Measurements from ENCODE around the gene ZNF813.
"Not testable (repeated sequence)": the region's sequence is repeated elsewhere in the genome, so short reads cannot be mapped to it uniquely, and the experiment has no call there.

Gene ZNF813

GRCh38 chr19:53511933-53512374 lies 44.4 kb downstream of the ZNF813 start:
- peak; percentile 48 for DNase-seq (ENCODE audit: low spot score)
- in situ Hi-C loops (cut with MboI; ENCODE audit: low sequenced_read_pairs, unreplicated experiment) = no loop called here
- TF ChIP-seq CTCF (IDR thresholded peaks at IDR 0.05; ENCODE audit: borderline replicate concordance, control extremely low read depth, extremely low read depth, insufficient read depth, missing control alignments) = no peak

- in situ Hi-C loops (cut with MboI; ENCODE audit: low sequenced_read_pairs, unreplicated experiment); DNase-seq (ENCODE audit: low spot score): not testable (repeated sequence)
Measured at GRCh38 chr19:53515047-53515446, 47.5 kb downstream of the ZNF813 start.

DNA sequence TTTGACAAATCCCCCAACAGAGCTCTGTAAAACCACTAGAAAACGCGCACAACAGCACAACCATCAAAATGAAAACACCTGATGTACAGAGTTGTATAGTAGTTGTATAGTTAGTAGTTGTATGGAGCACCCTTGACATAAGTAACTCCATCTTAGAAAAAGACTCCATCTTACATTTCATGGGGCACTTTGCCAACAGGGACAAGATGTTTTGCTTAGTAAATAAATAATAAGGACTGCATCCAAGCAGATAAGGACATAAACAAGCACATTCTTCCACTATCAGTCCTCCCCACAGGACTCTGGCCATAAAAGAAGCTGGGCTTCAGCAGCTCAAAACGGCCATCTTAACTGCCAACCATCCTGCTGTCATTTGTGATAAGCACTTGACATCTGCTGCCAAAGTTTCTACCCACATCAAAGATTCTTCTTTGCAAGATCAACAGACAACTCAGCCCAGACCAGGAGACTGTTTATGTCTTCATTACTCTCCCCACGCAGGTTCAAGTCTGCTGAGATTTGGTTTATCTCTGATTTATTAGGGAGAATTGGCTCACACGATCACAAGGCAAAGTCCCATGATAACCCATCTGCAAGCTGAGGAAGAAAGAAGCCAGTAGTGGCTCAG lies 49.7 kb downstream of the ZNF813 start:
- no peak for TF ChIP-seq CTCF (IDR thresholded peaks at IDR 0.05; ENCODE audit: borderline replicate concordance, control extremely low read depth, extremely low read depth, insufficient read depth, missing control alignments)
- no peak for DNase-seq (ENCODE audit: low spot score)
- in situ Hi-C loops (cut with MboI; ENCODE audit: low sequenced_read_pairs, unreplicated experiment) = no loop called here

- no peak for TF ChIP-seq CTCF (IDR thresholded peaks at IDR 0.05; ENCODE audit: borderline replicate concordance, control extremely low read depth, extremely low read depth, insufficient read depth, missing control alignments)
- in situ Hi-C loops (cut with MboI; ENCODE audit: low sequenced_read_pairs, unreplicated experiment) = no loop called here
- DNase-seq (ENCODE audit: low spot score) = no peak
Measured at GRCh38 chr19:53518121-53518520, 50.6 kb downstream of the ZNF813 start.

- DNase-seq (ENCODE audit: low spot score) = no peak
- in situ Hi-C loops (cut with MboI; ENCODE audit: low sequenced_read_pairs, unreplicated experiment) = no loop called here
- TF ChIP-seq CTCF (IDR thresholded peaks at IDR 0.05; ENCODE audit: borderline replicate concordance, control extremely low read depth, extremely low read depth, insufficient read depth, missing control alignments) = no peak
Measured at GRCh38 chr19:53518716-53519115, 51.2 kb downstream of the ZNF813 start.

GRCh38 chr19:53519446-53519845 lies 51.9 kb downstream of the ZNF813 start:
- TF ChIP-seq CTCF (IDR thresholded peaks at IDR 0.05; ENCODE audit: borderline replicate concordance, control extremely low read depth, extremely low read depth, insufficient read depth, missing control alignments) = no peak
- in situ Hi-C loops (cut with MboI; ENCODE audit: low sequenced_read_pairs, unreplicated experiment) = no loop called here
- no peak for DNase-seq (ENCODE audit: low spot score)

- DNase-seq (ENCODE audit: low spot score) = no peak
- in situ Hi-C loops (cut with MboI; ENCODE audit: low sequenced_read_pairs, unreplicated experiment) = no loop called here
- no peak for TF ChIP-seq CTCF (IDR thresholded peaks at IDR 0.05; ENCODE audit: borderline replicate concordance, control extremely low read depth, extremely low read depth, insufficient read depth, missing control alignments)
Measured at GRCh38 chr19:53520163-53520546, 52.6 kb downstream of the ZNF813 start.
